ENCODE data around the gene GRK4.

DNA sequence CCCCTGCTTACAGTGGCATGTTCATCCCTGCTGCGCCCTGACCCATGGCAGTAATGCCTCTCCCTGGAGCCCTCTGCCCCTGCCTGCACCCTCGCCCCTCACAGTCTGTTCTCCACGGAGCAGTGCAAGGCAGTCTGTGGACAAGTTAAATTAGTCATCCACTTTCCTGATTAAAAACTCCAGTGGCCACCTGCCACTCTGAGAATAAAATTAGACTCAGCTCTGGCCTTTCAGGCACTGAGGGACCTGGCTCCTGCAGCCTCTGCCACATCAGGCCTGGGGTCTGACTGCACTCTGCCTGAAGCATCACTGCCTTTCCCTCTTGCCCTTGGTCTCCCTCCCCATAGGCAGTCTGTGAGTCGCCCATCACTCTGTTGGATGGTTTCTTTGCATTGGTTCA is 53.6 kb downstream of the GRK4 start:
- TF ChIP-seq POLR2A (IDR thresholded peaks at IDR 0.05; ENCODE audit: low read depth, low read length) (no peak), POLR2AphosphoS5 (IDR thresholded peaks at IDR 0.05; ENCODE audit: low read depth, low read length) (no peak)
